ENCODE data around the gene DGKH.

DNA sequence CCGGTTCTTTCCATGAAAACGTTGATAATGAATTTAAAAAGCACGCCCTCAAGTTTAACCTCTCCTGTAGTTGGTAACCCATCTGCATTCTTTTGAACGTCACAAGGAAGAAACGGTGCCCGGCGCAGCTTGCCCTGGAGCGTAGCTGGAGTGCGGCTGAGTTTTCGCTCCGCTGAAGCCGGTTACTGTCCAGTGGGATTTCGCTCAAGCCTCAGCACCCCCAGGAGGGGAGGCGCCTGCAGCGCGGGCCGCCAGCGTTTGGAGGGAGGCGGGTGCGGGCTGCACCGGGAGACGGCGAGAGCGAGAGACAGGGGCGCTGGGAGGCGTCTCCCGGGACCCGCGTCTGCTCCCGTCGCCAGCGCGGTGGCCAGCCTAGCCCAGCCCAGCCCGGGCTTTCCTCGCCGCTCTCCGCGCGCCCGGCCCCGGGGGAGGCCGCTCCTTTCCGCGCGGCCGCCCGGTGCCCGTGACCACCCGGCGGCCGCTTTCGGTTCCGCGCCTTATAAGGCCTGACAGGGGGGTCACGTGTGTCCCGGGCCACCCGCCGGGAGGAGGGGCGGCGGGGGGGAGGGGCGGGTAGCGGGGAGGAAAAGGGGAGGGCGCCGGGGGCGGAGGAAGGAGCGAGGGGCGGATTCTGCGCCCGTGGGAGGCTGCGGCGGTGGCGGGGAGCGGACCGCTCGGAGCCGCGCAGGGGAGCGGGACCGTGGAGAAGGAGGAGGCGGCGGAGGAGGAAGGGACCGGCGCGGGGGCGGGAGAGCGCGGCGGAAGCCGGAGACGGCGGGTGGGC is 8.3 kb upstream of the DGKH start:
- TF ChIP-seq, protein P1, sequence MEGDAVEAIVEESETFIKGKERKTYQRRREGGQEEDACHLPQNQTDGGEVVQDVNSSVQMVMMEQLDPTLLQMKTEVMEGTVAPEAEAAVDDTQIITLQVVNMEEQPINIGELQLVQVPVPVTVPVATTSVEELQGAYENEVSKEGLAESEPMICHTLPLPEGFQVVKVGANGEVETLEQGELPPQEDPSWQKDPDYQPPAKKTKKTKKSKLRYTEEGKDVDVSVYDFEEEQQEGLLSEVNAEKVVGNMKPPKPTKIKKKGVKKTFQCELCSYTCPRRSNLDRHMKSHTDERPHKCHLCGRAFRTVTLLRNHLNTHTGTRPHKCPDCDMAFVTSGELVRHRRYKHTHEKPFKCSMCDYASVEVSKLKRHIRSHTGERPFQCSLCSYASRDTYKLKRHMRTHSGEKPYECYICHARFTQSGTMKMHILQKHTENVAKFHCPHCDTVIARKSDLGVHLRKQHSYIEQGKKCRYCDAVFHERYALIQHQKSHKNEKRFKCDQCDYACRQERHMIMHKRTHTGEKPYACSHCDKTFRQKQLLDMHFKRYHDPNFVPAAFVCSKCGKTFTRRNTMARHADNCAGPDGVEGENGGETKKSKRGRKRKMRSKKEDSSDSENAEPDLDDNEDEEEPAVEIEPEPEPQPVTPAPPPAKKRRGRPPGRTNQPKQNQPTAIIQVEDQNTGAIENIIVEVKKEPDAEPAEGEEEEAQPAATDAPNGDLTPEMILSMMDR (IDR thresholded peaks at IDR 0.05; ENCODE audit: low read length): no peak
- TF ChIP-seq EZH2 (optimal IDR thresholded peaks at IDR 0.05; ENCODE audit: low read depth, low read length): no peak
- TF ChIP-seq EZH2phosphoT487 (IDR thresholded peaks at IDR 0.05; ENCODE audit: low read length): no peak
